Bronchial epithelial cell (primary cell): ENCODE data around the gene STC2. TPM values are rescaled to one million over a fixed set of nuclear protein-coding genes. Genes with fewer than 3 reads are reported as not detected.

Experiments used
- DNase-seq: peaks from one replicate; pipeline ENCODE4 v3.0.0-alpha.2; 2010; ENCODE audit warnings: low read depth
- FAIRE-seq: peaks from 2 replicates; lab custom pipeline; 2011; peaks lifted over from hg19 to GRCh38; lab: Jason Lieb, UNC
- H3K27me3 ChIP-seq: 2 replicates; pipeline ENCODE4 v1.5.1; 2011; ENCODE audit warnings: low read length; ENCODE audit not compliant: control insufficient read depth, insufficient read depth
- H3K36me3 ChIP-seq: 2 replicates; pipeline ENCODE4 v1.5.1; 2011; ENCODE audit warnings: low read length; ENCODE audit not compliant: control insufficient read depth, insufficient read depth
- H3K4me3 ChIP-seq: 2 replicates; pipeline ENCODE4 v1.5.1; 2011; ENCODE audit warnings: mild to moderate bottlenecking, low read depth, low read length, control low read depth
- total RNA-seq: library from RNA; depleted of rRNA; stranded (reverse); fragments of >200 nt; gene quantifications from 2 replicates; pipeline ENCODE4 v1.2.1, GENCODE V29; 2014
- TF ChIP-seq, protein P1 (sequence below): IDR thresholded peaks from 2 replicates; pipeline ENCODE4 v1.5.1; 2011; ENCODE audit warnings: mild to moderate bottlenecking, moderate library complexity, low read length, control low read depth, inconsistent platforms; ENCODE audit not compliant: insufficient read depth, severe bottlenecking

The STC2 gene
- total RNA-seq, 1 donor from 2014 or later: 310 TPM

GRCh38 chr5:173296737-173297676 lies 31.2 kb downstream of the STC2 start:
- Histone ChIP-seq H3K27me3 (no peaks in the 10 kb centered on the region), H3K36me3 (no peaks in the 10 kb centered on the region), H3K4me3 (no peak overlapping the region)
- TF ChIP-seq, protein P1, sequence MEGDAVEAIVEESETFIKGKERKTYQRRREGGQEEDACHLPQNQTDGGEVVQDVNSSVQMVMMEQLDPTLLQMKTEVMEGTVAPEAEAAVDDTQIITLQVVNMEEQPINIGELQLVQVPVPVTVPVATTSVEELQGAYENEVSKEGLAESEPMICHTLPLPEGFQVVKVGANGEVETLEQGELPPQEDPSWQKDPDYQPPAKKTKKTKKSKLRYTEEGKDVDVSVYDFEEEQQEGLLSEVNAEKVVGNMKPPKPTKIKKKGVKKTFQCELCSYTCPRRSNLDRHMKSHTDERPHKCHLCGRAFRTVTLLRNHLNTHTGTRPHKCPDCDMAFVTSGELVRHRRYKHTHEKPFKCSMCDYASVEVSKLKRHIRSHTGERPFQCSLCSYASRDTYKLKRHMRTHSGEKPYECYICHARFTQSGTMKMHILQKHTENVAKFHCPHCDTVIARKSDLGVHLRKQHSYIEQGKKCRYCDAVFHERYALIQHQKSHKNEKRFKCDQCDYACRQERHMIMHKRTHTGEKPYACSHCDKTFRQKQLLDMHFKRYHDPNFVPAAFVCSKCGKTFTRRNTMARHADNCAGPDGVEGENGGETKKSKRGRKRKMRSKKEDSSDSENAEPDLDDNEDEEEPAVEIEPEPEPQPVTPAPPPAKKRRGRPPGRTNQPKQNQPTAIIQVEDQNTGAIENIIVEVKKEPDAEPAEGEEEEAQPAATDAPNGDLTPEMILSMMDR: no peak
- no peak for FAIRE-seq
- DNase-seq: no peak

DNA sequence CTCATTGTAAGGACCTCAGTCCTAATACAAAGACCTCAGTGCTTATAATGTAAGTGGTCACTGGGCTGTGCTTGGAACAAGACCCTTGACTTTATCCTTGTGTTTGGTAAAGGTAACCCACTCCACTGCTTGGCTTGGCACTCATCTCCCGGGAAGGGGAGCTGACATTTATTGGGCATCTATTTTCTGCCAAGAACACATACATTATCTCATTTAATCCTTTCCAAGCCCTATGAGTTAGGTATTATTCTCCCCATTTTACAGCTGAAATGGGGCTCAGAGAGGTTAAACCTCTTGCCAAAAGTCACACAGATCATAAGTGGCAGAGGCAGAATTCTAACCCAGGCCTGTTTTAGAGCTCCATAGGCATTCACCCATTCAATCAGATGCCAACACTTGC lies 32.4 kb downstream of the STC2 start:
- DNase-seq (no peak), FAIRE-seq (no peak)
- TF ChIP-seq, protein P1: no peak
- no peak overlapping the region for H3K4me3 ChIP-seq
- H3K27me3 ChIP-seq: no peaks in the 10 kb centered on the region
- no peaks in the 10 kb centered on the region for H3K36me3 ChIP-seq

GRCh38 chr5:173294673-173295320 lies 33.4 kb downstream of the STC2 start:
- TF ChIP-seq, protein P1: no peak
- H3K27me3 ChIP-seq: no peaks in the 10 kb centered on the region
- no peak overlapping the region for H3K4me3 ChIP-seq
- DNase-seq (no peak), FAIRE-seq (no peak)
- H3K36me3 ChIP-seq: no peaks in the 10 kb centered on the region

GRCh38 chr5:173293817-173294672 lies 34.2 kb downstream of the STC2 start:
- TF ChIP-seq, protein P1: peak; percentile 84
- no peaks in the 10 kb centered on the region for H3K27me3 ChIP-seq
- H3K4me3 ChIP-seq: no peak overlapping the region
- FAIRE-seq (no peak), DNase-seq (peak; percentile 48)
- H3K36me3 ChIP-seq: no peaks in the 10 kb centered on the region

DNA sequence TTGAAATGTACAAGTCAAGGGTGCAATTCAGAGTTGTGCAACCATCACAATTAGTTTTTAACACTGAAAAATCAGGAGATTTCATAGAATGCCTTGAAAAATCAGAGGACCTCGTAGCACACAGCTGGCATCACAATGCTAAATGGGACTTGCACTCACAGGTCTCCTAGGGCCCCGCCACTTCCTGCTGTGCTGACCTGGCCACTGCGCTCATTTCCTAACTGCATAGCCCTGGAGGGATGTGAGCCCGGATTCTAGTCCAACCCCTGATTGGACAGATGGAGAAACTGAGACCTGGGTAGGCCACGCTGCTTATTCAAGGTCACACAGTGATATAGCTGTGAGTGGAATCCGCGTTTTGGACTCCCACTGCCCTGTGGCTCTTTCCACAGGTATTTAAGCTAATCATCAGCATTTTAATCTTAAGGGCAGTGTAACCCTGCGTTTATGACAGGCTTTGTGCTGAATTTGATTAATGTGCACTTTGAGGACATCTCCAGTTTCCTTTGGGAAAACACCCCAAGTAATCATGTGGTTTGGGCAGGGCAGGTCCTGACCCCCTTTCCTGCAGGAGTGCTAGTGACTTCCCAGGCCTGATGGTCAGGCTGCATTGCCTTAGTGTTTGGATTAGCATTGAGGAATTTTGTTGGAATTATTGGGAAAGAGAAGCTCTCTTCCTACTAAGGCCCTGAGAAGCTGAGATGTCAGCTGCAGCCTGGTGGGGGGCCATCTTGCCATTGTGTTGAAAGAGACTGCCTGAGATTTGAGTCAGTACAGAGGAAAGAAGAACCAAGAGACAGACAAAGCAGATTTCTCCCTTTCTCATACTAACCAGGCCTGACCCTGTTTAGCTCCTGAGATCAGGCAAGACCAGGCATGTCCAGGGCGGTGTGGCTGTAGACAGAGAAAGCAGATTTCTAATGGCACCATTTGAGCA lies 36.2 kb downstream of the STC2 start:
- DNase-seq (peak; percentile 86), FAIRE-seq (no peak)
- no peaks in the 10 kb centered on the region for H3K36me3 ChIP-seq
- H3K27me3 ChIP-seq: peaks cover 2% of the 10 kb centered on the region
- no peak overlapping the region for H3K4me3 ChIP-seq
- TF ChIP-seq, protein P1: no peak
